Measurements from ENCODE around the gene TST.

TST gene

GRCh38 chr22:37045958-37046357 is 26.7 kb upstream of the TST start:
- Mint-ChIP-seq H3K4me3 (no peak overlapping the region), H3K36me3 (ENCODE audit: low read depth) (no peaks in the 10 kb centered on the region), H3K4me1 (ENCODE audit: low read depth) (peaks cover 21% of the 10 kb centered on the region), H3K27ac (no peak overlapping the region), H3K27me3 (peaks cover 5% of the 10 kb centered on the region), H3K9me3 (no peaks in the 10 kb centered on the region)

DNA sequence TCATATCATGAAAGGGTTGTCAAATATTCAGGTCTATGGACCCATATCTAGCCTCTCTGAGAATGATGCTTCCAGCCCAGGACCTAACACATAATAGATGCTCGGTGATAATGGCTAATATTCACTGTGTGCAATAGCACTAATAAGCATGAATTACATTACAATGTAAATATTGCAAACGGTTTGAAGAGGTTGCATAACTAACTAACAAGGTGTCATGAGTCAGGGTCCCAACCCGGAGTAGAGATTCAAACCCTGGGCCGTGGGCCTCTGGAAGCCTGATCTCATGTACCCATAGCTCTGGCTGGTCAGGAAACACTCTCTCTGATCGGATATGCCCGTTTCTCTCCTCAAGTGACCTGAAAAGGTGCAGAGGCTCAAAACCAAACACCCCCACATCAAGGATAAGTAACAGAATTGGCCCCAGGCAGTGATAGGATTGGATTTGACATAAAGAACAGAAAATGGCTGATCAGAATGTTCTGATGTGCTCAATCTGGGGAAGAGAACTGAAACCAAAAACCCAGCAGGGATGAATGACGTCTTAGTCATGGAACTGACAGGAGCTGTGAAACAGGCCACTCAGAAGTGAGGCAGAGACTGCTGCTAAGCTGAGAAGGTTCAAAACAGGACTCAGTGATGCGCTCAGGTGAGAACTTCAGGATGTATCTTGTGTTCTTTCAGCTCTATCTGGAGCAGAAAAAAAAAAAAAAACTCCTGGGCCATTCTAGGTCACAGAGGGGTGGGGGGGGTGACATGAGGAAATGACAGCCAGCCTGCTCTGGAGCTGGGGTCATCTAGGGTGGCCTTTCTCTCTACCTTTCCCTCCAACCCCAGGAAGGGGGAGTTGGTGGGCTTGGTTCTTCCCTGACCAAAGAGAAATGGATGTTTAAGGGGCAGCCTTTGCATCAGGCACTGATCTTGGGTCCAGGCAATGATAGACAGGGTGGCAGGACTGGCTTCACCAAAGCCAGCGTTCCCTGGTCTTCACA is 25.7 kb upstream of the TST start:
- Mint-ChIP-seq H3K27me3 (peaks cover 5% of the 10 kb centered on the region), H3K4me3 (no peak overlapping the region), H3K27ac (no peak overlapping the region), H3K9me3 (no peaks in the 10 kb centered on the region), H3K4me1 (ENCODE audit: low read depth) (peaks cover 24% of the 10 kb centered on the region), H3K36me3 (ENCODE audit: low read depth) (no peaks in the 10 kb centered on the region)

GRCh38 chr22:37043828-37044538 is 24.7 kb upstream of the TST start:
- no peak overlapping the region for H3K4me3 Mint-ChIP-seq
- H3K4me1 Mint-ChIP-seq (ENCODE audit: low read depth), result peaks cover 24% of the 10 kb centered on the region
- no peaks in the 10 kb centered on the region for H3K36me3 Mint-ChIP-seq (ENCODE audit: low read depth)
- H3K9me3 Mint-ChIP-seq, result no peaks in the 10 kb centered on the region
- no peak overlapping the region for H3K27ac Mint-ChIP-seq
- peaks cover 5% of the 10 kb centered on the region for H3K27me3 Mint-ChIP-seq

DNA sequence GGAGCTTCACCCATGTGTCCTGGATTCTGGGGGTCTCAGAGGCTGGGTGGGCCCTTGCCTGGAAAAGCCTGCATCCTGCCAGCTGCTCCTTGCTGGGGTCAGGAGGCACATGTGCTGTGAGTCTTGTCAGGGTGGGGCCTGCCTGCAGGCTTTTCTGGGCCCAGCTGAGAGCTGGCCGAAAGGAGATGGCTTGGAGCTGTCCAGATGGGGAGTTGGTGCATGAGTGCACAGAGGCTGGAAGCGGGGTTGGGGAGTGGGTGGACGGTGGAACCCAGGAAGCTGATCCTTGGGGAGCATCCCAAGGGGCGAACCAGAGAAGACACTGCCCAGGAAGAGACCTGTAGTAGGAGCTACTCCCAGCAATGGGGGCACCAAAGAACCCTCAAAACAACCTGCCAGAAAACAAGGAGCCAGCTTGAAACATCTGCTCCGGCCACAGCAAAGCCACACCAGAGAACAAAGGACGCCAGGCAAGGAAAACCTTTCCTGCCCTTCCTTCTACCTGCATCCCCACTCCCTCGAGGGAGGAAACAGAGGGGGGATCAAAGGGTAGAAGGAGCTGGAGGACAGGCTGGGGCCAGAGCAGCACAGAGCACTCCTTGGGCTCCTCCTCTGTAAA is 24.1 kb upstream of the TST start:
- Mint-ChIP-seq H3K27me3 (peaks cover 5% of the 10 kb centered on the region), H3K36me3 (ENCODE audit: low read depth) (no peaks in the 10 kb centered on the region), H3K9me3 (no peaks in the 10 kb centered on the region), H3K4me1 (ENCODE audit: low read depth) (peaks cover 24% of the 10 kb centered on the region), H3K4me3 (no peak overlapping the region), H3K27ac (no peak overlapping the region)

GRCh38 chr22:37039466-37039865 is 20.2 kb upstream of the TST start:
- Mint-ChIP-seq H3K36me3 (ENCODE audit: low read depth) (no peaks in the 10 kb centered on the region), H3K27ac (no peak overlapping the region), H3K4me1 (ENCODE audit: low read depth) (peaks cover 11% of the 10 kb centered on the region), H3K4me3 (no peak overlapping the region), H3K27me3 (peaks cover 8% of the 10 kb centered on the region), H3K9me3 (no peaks in the 10 kb centered on the region)

DNA sequence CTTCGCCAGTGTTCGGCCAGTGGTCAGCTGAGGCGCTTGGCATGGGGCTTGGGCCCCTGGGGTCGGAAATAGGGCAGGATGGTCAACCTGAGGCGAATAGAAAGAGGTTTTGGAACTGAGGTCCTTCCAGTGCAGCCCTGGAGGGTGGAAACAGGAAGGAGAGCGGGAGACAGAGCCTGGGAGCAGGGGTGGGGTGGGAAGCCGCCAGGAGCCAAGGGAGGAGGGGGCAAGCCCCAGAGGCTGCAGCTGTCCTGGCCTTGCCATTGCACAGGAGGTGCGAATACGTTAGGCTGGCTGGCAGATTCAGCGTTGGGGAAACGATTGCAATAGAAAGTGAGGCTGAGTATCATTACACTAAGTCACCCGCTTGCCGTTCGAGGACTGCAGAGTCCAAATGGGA is 18.4 kb upstream of the TST start:
- H3K4me1 Mint-ChIP-seq (ENCODE audit: low read depth), result peaks cover 9% of the 10 kb centered on the region
- H3K27ac Mint-ChIP-seq, result no peak overlapping the region
- H3K36me3 Mint-ChIP-seq (ENCODE audit: low read depth), result no peaks in the 10 kb centered on the region
- H3K9me3 Mint-ChIP-seq, result no peaks in the 10 kb centered on the region
- peaks cover 8% of the 10 kb centered on the region for H3K27me3 Mint-ChIP-seq
- H3K4me3 Mint-ChIP-seq, result no peak overlapping the region

- Mint-ChIP-seq H3K27ac (no peak overlapping the region), H3K4me3 (no peak overlapping the region), H3K4me1 (ENCODE audit: low read depth) (peaks cover 9% of the 10 kb centered on the region), H3K27me3 (peaks cover 8% of the 10 kb centered on the region), H3K36me3 (ENCODE audit: low read depth) (no peaks in the 10 kb centered on the region), H3K9me3 (no peaks in the 10 kb centered on the region)
These were observed 17.6 kb upstream of the TST start for GRCh38 chr22:37036655-37037377.

GRCh38 chr22:37033605-37034430 is 14.6 kb upstream of the TST start:
- Mint-ChIP-seq H3K36me3 (ENCODE audit: low read depth) (no peaks in the 10 kb centered on the region), H3K27me3 (peaks cover 4% of the 10 kb centered on the region), H3K4me1 (ENCODE audit: low read depth) (no peaks in the 10 kb centered on the region), H3K9me3 (no peaks in the 10 kb centered on the region), H3K4me3 (no peak overlapping the region), H3K27ac (no peak overlapping the region)

- no peaks in the 10 kb centered on the region for H3K36me3 Mint-ChIP-seq (ENCODE audit: low read depth)
- no peak overlapping the region for H3K27ac Mint-ChIP-seq
- H3K4me1 Mint-ChIP-seq (ENCODE audit: low read depth), result no peaks in the 10 kb centered on the region
- H3K4me3 Mint-ChIP-seq, result no peak overlapping the region
- no peaks in the 10 kb centered on the region for H3K9me3 Mint-ChIP-seq
- peaks cover 4% of the 10 kb centered on the region for H3K27me3 Mint-ChIP-seq
These were observed 13.6 kb upstream of the TST start for GRCh38 chr22:37032535-37033460.

DNA sequence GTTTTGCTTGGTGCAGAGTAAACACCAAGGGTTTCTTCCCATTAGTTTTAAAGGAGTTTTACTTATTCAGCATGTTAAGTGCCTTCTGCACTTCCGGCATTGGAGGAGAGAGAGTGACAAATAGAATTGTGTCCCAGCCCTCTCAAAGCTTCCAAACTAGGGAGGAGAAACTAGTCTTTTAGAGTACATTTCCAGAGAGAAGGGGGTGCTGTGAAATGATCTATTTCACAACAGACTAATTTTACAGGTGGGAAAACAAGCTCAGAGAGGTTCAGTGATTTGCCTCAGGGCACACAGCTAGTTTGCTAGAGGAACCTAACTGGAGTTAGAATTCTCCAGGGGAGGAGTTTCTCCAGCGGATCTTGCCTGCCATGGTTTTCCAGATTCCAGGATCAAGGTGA is 12.9 kb upstream of the TST start:
- Mint-ChIP-seq H3K27ac (no peak overlapping the region), H3K36me3 (ENCODE audit: low read depth) (no peaks in the 10 kb centered on the region), H3K4me3 (no peak overlapping the region), H3K27me3 (no peaks in the 10 kb centered on the region), H3K4me1 (ENCODE audit: low read depth) (no peaks in the 10 kb centered on the region), H3K9me3 (no peaks in the 10 kb centered on the region)

- no peak overlapping the region for H3K27ac Mint-ChIP-seq
- H3K4me3 Mint-ChIP-seq, result no peak overlapping the region
- no peaks in the 10 kb centered on the region for H3K36me3 Mint-ChIP-seq (ENCODE audit: low read depth)
- H3K27me3 Mint-ChIP-seq, result no peaks in the 10 kb centered on the region
- H3K9me3 Mint-ChIP-seq, result no peaks in the 10 kb centered on the region
- no peaks in the 10 kb centered on the region for H3K4me1 Mint-ChIP-seq (ENCODE audit: low read depth)
These were observed 11.5 kb upstream of the TST start for GRCh38 chr22:37030560-37031281.

DNA sequence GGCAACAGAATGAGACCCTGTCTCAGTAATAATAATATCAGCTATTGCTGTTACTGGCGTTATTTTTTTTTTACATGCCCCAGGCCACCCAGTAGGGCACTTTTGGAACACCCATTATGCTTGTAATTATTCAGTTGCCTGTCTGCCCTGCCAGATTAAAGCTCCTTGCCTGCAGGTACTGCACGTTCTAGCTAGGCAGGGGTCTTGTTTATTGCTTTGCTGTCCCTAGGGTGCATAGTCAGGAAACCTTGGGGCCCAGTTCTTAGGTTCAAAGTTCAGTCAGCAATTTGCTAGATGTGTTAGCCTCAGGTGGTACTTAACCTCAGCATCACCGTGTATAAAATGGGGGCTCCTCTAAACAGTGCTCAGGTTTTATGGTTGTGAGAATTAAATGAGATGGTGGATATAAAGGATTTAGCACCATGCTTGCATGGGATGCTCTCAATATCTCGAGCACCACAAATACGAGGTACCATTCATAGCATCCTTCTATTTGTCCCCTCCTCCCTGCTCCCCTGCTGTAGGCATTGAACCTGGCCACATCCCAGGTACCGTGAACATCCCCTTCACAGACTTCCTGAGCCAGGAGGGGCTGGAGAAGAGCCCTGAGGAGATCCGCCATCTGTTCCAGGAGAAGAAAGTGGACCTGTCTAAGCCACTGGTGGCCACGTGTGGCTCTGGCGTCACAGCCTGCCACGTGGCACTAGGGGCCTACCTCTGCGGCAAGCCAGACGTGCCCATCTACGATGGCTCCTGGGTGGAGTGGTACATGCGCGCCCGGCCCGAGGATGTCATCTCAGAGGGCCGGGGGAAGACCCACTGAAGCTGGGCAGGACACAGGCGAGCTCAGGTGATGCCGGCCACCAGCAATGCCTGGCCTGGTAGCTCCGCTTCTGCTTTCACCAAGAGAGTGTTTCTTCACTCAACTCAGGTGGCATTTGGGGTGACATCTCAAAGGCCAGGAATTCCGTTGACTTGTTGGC is 9.7 kb upstream of the TST start:
- H3K27ac Mint-ChIP-seq, result no peak overlapping the region

More for the DNA sequence above, 9.7 kb upstream of the TST start:
- no peaks in the 10 kb centered on the region for H3K27me3 Mint-ChIP-seq
- no peaks in the 10 kb centered on the region for H3K36me3 Mint-ChIP-seq (ENCODE audit: low read depth)
- H3K9me3 Mint-ChIP-seq, result no peaks in the 10 kb centered on the region
- no peak overlapping the region for H3K4me3 Mint-ChIP-seq
- no peaks in the 10 kb centered on the region for H3K4me1 Mint-ChIP-seq (ENCODE audit: low read depth)
